ENCODE results near the gene SORCS1. TPM values are rescaled to one million over a fixed set of nuclear protein-coding genes. Genes with fewer than 3 reads are reported as not detected.

SORCS1 gene
- total RNA-seq, 2 experiments from 2014 or later: not detected

GRCh38 chr10:106559442-106559841 is 605.1 kb downstream of the SORCS1 start:
- no peaks in the 10 kb centered on the region for H3K9me3 Mint-ChIP-seq
- H3K36me3 Mint-ChIP-seq (ENCODE audit: low read depth): no peaks in the 10 kb centered on the region
- H3K4me3 Mint-ChIP-seq: no peak overlapping the region
- no peak overlapping the region for H3K27ac ChIP-seq (ENCODE audit: low read depth in 1 of 2, low read length in 2 of 2)
- ChIA-PET POLR2A (no interaction called here), CTCF (no interaction called here)
- no peak for ATAC-seq (ENCODE audit: poor library complexity)
- no peak overlapping the region for H3K27ac Mint-ChIP-seq
- no peaks in the 10 kb centered on the region for H3K4me1 ChIP-seq (ENCODE audit: insufficient read depth, low read length)
- no peaks in the 10 kb centered on the region for H3K27me3 Mint-ChIP-seq
- no peak overlapping the region for H3K4me3 ChIP-seq (ENCODE audit: low read length)
- H3K36me3 ChIP-seq (ENCODE audit: insufficient read depth, low read length): no peaks in the 10 kb centered on the region
- no peak for TF ChIP-seq CTCF (IDR thresholded peaks at IDR 0.05)
- no peak for DNase-seq
- no peaks in the 10 kb centered on the region for H3K4me1 Mint-ChIP-seq (ENCODE audit: low read depth)
- peaks cover 0 to 8% of the 10 kb centered on the region in 2 experiments for H3K9me3 ChIP-seq (ENCODE audit: control insufficient read depth in 1 of 2, insufficient read depth in 1 of 2, low read length in 2 of 2)
- intact Hi-C loops (cut with DNase I, micrococcal nuclease): no loop called here
- H3K27me3 ChIP-seq (ENCODE audit: control insufficient read depth in 1 of 2, insufficient read depth in 2 of 2, low read length in 2 of 2): no peaks in the 10 kb centered on the region

- DNase-seq (no peak), ATAC-seq (ENCODE audit: poor library complexity) (no peak)
- intact Hi-C loops (cut with DNase I, micrococcal nuclease): no loop called here
- Mint-ChIP-seq H3K4me3 (no peak overlapping the region), H3K9me3 (no peaks in the 10 kb centered on the region), H3K36me3 (ENCODE audit: low read depth) (no peaks in the 10 kb centered on the region), H3K27me3 (no peaks in the 10 kb centered on the region), H3K4me1 (ENCODE audit: low read depth) (no peaks in the 10 kb centered on the region), H3K27ac (no peak overlapping the region)
- no peaks in the 10 kb centered on the region for H3K4me1 ChIP-seq (ENCODE audit: insufficient read depth, low read length)
- peaks cover 0 to 8% of the 10 kb centered on the region in 2 experiments for H3K9me3 ChIP-seq (ENCODE audit: control insufficient read depth in 1 of 2, insufficient read depth in 1 of 2, low read length in 2 of 2)
- no peak for TF ChIP-seq CTCF (IDR thresholded peaks at IDR 0.05)
- no peak overlapping the region for H3K27ac ChIP-seq (ENCODE audit: low read depth in 1 of 2, low read length in 2 of 2)
- no peak overlapping the region for H3K4me3 ChIP-seq (ENCODE audit: low read length)
- ChIA-PET CTCF (no interaction called here), POLR2A (no interaction called here)
- no peaks in the 10 kb centered on the region for H3K27me3 ChIP-seq (ENCODE audit: control insufficient read depth in 1 of 2, insufficient read depth in 2 of 2, low read length in 2 of 2)
- H3K36me3 ChIP-seq (ENCODE audit: insufficient read depth, low read length): no peaks in the 10 kb centered on the region
Measured at GRCh38 chr10:106557951-106558733, 606.4 kb downstream of the SORCS1 start.

DNA sequence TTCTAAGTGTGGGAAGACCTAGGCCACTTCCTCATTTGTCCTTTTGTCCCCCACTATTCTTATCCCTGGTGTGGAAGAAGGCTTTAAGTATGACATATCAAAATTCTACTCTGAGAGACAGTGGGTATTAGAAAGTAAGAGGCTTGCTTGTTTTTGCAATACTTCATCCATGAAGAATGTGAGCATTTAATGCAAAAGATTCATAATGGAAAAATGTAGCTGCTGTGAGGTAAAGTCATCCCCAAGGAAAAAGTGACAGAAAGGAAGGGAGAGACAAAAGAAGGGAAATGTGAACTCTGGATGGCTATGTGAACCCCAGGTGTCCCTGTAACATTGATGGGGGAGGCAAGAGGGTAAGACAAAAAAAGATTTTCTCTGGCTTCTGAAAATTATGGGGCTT is 607.5 kb downstream of the SORCS1 start:
- TF ChIP-seq CTCF (IDR thresholded peaks at IDR 0.05): no peak
- H3K9me3 Mint-ChIP-seq: no peaks in the 10 kb centered on the region

More for the DNA sequence above, 607.5 kb downstream of the SORCS1 start:
- no peak overlapping the region for H3K27ac ChIP-seq (ENCODE audit: low read depth in 1 of 2, low read length in 2 of 2)
- H3K4me1 Mint-ChIP-seq (ENCODE audit: low read depth): no peaks in the 10 kb centered on the region
- ChIA-PET CTCF (no interaction called here), POLR2A (no interaction called here)
- intact Hi-C loops (cut with DNase I, micrococcal nuclease): no loop called here
- no peaks in the 10 kb centered on the region for H3K27me3 Mint-ChIP-seq
- no peaks in the 10 kb centered on the region for H3K4me1 ChIP-seq (ENCODE audit: insufficient read depth, low read length)
- H3K27ac Mint-ChIP-seq: no peak overlapping the region
- no peaks in the 10 kb centered on the region for H3K36me3 ChIP-seq (ENCODE audit: insufficient read depth, low read length)
- no peak for DNase-seq
- H3K9me3 ChIP-seq (ENCODE audit: control insufficient read depth in 1 of 2, insufficient read depth in 1 of 2, low read length in 2 of 2): peaks cover 0 to 8% of the 10 kb centered on the region in 2 experiments
- no peaks in the 10 kb centered on the region for H3K27me3 ChIP-seq (ENCODE audit: control insufficient read depth in 1 of 2, insufficient read depth in 2 of 2, low read length in 2 of 2)
- ATAC-seq (ENCODE audit: poor library complexity): no peak
- H3K4me3 ChIP-seq (ENCODE audit: low read length): no peak overlapping the region
- H3K4me3 Mint-ChIP-seq: no peak overlapping the region
- no peaks in the 10 kb centered on the region for H3K36me3 Mint-ChIP-seq (ENCODE audit: low read depth)

All from CD4-positive, alpha-beta T cell (primary cell).